HTR-8/SVneo (cell line): ENCODE results near the gene ADGRD2.

ENCODE experiments used
- DNase-seq: peaks from one replicate; pipeline ENCODE4 v3.0.0; 2011; ENCODE audit warnings: low spot score, mixed read lengths; ENCODE audit not compliant: insufficient read length
- FAIRE-seq: peaks from 2 replicates; lab custom pipeline; 2011; peaks lifted over from hg19 to GRCh38; lab: Jason Lieb, UNC

The ADGRD2 gene

GRCh38 chr9:124437086-124437485 is 13.2 kb upstream of the ADGRD2 start:
- FAIRE-seq (no peak), DNase-seq (no peak)

GRCh38 chr9:124438091-124438490 is 12.2 kb upstream of the ADGRD2 start:
- DNase-seq, result no peak
- FAIRE-seq, result no peak

- DNase-seq (no peak), FAIRE-seq (no peak)
Observed at GRCh38 chr9:124439086-124439485, 11.2 kb upstream of the ADGRD2 start.

- DNase-seq, result no peak
- no peak for FAIRE-seq
Observed at GRCh38 chr9:124439686-124440243, 10.5 kb upstream of the ADGRD2 start.

GRCh38 chr9:124440786-124441185 is 9.5 kb upstream of the ADGRD2 start:
- DNase-seq, result no peak
- no peak for FAIRE-seq

DNA sequence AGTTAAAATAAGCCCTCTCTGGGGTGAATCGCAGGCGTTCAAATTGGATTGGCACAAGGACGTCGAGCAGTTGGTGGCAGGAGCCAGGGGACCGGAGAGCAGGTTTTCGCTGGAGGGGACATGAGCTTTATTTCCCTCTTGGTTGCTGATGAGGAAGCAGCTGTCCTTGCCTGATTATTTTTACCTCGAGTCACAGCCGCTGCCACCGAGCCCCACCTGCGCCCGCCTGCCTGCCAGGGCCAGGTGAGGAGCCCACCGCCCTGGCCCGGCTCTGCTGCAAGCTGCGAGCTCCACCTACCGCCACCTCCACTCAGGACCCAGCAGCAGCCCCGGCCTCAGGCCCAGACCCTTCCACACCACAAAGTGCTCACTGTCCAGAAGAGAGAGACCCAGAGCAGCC is 9.0 kb upstream of the ADGRD2 start:
- FAIRE-seq (no peak), DNase-seq (no peak)

GRCh38 chr9:124442379-124442778 is 7.9 kb upstream of the ADGRD2 start:
- DNase-seq (no peak), FAIRE-seq (no peak)

DNA sequence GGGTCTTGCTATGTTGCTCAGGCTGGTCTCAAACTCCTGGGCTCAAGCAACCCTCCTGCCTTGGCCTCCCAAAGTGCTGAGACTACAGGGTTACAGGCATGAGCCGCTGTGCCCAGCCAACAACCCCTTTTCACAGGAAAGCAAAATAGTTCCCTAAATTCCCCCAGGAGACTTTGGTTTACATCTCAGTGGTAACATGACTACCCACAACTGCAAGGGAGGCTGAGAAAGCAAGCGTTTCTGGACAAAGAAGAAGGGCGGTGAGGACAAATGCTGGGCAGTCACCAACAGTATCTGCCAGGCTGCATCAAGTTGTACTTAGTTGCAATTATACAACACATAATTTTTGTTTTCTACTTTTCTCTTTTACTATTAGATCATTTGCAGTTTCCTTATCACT is 7.4 kb upstream of the ADGRD2 start:
- FAIRE-seq, result no peak
- no peak for DNase-seq

DNA sequence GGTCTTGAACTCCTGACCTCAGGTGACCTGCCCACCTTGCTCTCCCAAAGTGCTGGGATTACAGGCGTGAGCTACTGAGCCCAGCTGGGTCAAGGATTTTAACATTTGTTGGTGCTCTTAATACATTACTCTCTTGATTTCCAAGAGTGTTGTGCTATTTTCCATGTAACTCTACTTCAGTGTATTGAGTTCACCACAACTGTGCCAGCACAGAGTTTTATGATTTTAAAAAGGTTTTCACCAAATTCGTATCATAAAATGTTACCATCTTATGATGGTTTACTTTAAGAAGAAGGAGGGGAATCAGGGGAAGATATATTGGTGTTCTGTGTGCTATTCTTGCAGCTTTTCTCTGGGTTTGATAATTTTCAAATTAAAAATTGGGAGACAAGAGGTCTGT is 6.6 kb upstream of the ADGRD2 start:
- no peak for FAIRE-seq

DNA sequence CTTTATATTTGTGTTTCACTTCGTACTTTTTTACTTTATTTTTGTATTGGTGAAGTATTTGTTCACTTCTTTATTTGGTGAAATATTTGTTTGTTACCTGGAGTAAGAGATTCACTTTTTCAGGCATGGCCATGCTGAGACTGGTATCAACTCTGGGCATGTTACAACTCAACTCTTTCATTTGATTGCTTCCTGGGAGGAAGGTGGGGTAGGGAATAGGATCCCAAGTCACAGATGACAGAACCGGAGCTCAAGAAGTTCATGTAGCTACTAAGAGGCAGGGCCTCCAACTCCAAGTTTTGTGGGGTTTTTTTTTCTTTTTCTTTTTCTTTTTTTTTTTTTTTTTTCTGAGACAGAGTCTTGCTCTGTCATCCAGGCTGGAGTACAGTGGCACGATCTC is 6.1 kb upstream of the ADGRD2 start:
- FAIRE-seq (no peak), DNase-seq (no peak)

More for the DNA sequence above, 6.6 kb upstream of the ADGRD2 start:
- DNase-seq, result no peak

GRCh38 chr9:124447297-124447661 is 3.0 kb upstream of the ADGRD2 start:
- no peak for FAIRE-seq

DNA sequence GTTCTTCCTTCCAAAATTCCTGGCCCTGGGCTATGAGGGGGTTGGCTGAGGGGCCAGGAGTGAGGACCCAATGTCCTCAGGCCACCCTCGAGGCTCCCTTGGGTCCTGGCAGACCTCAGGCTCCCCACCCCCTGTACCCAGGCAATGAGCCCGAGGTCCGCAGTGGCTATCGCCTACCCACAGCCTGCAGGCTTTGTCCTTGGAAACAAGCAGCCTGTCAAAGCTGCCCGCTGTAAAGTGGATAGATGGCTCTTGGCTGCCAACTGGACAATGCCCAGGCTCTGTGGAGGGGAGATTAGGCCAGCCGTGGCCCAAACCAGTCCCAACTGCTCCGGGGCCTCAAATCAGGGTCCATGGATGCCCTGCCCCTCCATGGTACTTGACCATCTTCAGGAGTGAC is 2.2 kb upstream of the ADGRD2 start:
- no peak for DNase-seq
- no peak for FAIRE-seq

More at GRCh38 chr9:124447297-124447661, 3.0 kb upstream of the ADGRD2 start:
- DNase-seq, result no peak

DNA sequence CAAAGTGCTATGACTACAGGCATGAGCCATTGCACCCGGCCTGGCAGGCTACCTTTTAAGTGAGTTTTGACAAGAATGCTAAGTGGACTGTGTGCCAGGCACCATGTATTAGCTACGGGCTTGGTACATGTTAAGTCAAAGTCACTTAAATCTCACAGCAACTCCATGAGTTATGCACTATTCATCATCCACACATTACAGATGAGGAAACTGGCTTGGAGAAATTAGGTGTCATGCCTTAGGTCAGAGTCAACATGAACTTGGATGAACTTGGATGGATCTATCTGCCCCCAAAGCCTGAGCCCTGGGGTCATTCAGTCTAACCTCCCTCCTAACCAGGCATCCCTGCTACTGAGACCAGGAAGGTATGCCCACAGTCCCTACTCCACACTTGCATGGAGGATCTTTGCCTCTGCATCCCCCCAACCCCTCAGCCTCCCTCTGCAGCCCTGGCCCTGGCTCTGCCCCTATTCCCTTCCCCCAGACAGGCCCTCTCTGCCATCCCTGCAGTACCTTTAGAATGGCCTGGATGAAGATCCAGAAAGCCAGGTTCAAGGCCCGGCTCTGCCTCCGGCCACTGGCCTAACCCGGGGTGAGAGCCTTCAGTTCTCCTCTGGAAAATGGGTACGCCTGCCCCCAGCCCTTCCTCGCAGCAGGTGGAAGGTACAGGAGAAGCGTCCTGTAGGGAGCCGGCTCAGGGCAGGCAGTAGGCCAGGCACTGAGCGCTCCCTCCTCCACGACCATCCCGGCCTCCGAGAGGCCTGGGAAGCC is 685 bp upstream of the ADGRD2 start:
- DNase-seq, result no peak
- FAIRE-seq, result no peak

DNA sequence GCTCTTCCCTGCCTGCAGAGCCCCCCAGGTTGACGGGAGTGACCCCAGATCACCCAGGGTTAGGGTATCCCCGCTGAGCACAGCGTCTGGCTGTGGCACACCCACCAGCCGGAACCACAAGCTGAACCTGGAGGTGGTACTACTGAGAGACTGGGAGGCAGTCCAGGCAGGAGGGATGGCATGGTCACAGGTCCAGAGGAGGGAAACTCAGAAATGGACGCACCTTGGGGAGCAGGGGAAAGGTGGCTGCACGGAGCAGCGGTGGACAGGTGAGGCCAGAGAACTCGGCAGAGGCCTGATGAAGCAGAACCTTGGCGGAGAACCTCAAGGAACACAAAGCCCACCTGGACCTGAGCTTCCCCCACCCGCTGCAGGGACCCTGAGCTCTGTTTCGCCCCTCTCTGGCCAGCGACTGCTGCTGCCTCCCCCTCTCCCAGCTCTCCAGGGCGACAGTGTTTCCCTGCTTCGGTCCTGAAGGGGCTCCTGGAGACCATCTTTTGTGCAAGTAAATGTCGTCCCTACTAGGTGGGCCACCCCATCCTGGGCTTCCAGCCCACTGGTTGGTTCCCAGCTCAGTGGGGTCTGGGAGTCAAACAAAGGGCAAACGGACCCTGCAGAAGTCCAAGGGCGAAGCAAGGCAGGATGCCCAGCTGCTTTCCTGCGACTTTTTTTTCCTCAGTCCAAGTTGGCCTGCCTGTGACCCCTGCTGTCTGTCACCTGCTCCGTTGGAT is 845 bp downstream of the ADGRD2 start:
- DNase-seq (no peak), FAIRE-seq (no peak)

- FAIRE-seq (no peak), DNase-seq (no peak)
Observed at GRCh38 chr9:124452326-124452725, 2.1 kb downstream of the ADGRD2 start.

DNA sequence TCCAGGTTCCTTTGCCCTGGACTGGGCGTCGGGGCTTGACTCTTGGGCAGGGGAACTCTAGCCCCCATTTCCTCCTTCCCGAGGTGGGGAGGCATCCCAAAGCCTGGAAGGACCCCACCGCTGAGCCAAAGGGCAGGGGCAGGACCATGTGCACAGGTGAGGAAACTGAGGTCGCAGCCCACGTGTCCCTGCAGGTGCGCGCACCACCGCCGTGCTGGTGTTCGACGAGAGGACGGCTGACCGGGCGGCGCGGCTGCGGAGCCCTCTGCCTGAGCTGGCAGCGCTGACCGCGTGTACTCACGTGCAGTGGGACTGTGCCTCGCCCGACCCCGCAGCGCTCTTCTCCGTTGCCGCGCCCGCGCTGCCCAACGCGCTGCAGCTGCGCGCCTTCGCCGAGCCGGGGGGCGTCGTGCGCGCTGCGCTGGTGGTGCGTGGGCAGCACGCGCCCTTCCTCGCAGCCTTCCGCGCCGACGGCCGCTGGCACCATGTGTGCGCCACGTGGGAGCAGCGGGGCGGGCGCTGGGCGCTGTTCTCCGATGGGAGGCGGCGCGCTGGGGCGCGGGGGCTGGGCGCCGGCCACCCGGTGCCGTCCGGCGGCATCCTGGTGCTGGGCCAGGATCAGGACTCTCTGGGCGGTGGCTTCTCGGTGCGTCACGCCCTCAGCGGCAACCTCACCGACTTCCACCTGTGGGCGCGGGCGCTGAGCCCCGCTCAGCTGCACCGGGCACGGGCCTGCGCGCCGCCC is 2.8 kb downstream of the ADGRD2 start:
- FAIRE-seq (no peak), DNase-seq (no peak)

DNA sequence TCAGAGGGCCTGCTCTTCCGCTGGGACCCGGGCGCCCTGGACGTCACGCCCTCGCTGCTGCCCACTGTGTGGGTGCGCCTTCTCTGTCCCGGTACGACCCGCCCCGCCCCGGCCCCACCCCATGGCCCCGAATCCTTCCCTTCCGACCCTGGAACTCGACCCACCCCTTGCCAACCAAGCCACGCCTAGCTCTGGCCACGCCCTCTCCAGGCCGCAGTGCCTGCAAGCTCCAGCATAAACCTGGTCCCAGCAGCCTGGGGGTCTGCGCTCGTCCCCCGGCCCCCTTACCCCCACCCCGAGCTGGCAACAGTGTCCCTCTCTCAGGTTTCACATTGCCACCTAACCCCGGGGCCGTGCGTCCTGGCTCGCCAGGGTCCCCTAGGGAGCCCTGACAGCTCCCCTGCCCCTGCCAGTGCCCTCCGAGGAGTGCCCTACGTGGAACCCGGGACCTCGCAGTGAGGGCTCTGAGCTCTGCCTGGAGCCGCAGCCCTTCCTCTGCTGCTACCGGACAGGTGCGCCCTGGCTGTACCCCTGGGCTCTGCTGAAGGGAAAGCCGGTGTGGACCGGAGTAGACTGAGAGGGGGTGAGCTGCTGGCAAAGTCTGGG is 3.4 kb downstream of the ADGRD2 start:
- DNase-seq (no peak), FAIRE-seq (no peak)

DNA sequence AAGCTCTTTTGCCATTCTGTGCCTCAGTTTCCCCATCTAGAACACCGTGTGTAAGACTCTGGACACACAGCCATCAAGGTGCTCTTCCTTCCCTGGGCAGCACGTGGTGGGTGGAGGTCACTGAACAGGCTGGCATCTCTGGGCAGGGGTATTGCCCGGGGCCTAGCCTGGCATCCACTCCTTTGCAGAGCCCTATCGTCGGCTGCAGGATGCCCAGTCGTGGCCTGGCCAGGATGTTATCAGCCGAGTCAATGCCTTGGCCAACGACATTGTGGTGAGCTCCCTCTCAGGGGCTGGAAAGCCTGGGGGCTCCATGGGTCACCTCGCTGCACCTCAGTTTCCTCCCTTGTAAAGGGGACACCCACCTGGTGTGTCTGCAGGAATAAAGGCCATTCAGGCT is 4.0 kb downstream of the ADGRD2 start:
- no peak for FAIRE-seq
- DNase-seq, result no peak

DNA sequence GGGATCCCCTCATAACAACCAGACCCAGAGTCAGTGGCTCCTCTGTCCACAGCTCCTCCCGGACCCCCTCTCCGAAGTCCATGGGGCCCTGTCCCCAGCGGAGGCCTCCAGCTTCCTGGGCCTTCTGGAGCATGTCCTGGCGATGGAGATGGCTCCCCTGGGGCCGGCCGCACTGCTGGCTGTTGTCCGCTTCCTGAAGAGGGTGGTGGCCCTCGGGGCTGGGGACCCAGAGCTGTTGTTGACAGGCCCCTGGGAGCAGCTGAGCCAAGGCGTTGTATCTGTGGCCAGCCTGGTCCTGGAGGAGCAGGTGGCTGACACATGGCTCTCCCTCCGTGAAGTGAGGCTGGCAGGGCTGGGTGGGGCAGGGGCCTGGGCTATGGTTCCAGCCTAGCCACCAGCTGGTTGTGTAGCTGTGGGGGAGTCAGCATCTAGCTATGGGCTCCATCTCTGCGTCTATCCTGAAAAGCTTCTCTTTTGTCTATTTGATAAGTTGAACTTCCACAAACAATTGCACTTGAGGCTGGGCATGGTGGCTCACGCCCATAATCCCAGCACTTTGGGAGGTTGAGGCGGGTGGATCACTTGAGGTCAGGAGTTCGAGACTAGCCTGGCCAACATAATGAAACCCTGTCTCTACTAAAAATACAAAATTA is 4.7 kb downstream of the ADGRD2 start:
- FAIRE-seq, result no peak

DNA sequence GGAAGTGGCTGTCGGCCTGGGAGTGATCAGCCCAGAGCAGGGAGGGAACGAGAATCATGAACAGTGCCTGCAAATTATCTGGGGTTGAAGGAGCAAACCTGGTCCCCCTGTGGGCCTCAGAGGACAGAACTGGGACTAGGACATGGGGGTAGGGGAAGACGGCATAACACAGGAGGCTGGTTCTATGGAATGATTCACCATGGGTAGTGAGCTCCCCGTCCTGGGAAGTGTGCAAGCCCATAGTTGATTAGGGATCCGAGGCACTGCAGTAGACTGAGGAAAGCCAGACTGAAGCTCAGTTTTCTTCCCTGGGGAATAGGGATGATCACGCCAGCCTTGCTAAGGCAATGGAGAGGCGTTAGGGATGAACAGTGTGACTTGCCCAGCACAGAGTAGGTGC is 5.6 kb downstream of the ADGRD2 start:
- DNase-seq, result no peak
- FAIRE-seq, result no peak

More for the DNA sequence above, 4.7 kb downstream of the ADGRD2 start:
- DNase-seq, result no peak
